ENCODE data around the gene PRKD1.

DNA sequence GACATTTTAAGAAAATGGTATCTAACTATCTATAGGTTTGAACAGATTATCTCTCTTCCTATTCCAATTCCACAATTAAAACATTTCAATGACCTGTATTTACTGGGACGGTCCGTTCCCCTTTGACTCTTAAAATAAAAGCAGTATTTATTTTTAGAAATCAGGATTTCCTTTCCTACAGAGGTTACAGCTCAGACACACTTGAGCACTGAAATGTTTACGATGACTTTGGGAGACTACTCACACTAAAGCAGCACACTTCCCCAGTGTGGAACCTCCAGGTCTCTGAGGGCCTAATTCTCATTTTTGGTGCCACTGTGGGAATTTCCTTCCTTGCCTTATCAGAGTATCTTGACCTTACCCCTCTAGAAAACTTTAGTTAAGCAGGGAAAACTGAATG lies 181.8 kb downstream of the PRKD1 start:
- no peak for TF ChIP-seq POLR2AphosphoS5 (IDR thresholded peaks at IDR 0.05)
- TF ChIP-seq, protein P1, sequence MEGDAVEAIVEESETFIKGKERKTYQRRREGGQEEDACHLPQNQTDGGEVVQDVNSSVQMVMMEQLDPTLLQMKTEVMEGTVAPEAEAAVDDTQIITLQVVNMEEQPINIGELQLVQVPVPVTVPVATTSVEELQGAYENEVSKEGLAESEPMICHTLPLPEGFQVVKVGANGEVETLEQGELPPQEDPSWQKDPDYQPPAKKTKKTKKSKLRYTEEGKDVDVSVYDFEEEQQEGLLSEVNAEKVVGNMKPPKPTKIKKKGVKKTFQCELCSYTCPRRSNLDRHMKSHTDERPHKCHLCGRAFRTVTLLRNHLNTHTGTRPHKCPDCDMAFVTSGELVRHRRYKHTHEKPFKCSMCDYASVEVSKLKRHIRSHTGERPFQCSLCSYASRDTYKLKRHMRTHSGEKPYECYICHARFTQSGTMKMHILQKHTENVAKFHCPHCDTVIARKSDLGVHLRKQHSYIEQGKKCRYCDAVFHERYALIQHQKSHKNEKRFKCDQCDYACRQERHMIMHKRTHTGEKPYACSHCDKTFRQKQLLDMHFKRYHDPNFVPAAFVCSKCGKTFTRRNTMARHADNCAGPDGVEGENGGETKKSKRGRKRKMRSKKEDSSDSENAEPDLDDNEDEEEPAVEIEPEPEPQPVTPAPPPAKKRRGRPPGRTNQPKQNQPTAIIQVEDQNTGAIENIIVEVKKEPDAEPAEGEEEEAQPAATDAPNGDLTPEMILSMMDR (IDR thresholded peaks at IDR 0.05) = no peak
- no peak for TF ChIP-seq EP300 (IDR thresholded peaks at IDR 0.05; ENCODE audit: low read depth)
- TF ChIP-seq POLR2A (IDR thresholded peaks at IDR 0.05) = no peak
